GM21825 (cell line): ENCODE data around the gene IDH3G.

Experiments used
- ATAC-seq: cut with Tn5 transposase; IDR thresholded peaks from one replicate; pipeline ENCODE4 v1.9.1; 2021; ENCODE audit warnings: mild to moderate bottlenecking, moderate library complexity; ENCODE audit not compliant: unreplicated experiment

The IDH3G gene

DNA sequence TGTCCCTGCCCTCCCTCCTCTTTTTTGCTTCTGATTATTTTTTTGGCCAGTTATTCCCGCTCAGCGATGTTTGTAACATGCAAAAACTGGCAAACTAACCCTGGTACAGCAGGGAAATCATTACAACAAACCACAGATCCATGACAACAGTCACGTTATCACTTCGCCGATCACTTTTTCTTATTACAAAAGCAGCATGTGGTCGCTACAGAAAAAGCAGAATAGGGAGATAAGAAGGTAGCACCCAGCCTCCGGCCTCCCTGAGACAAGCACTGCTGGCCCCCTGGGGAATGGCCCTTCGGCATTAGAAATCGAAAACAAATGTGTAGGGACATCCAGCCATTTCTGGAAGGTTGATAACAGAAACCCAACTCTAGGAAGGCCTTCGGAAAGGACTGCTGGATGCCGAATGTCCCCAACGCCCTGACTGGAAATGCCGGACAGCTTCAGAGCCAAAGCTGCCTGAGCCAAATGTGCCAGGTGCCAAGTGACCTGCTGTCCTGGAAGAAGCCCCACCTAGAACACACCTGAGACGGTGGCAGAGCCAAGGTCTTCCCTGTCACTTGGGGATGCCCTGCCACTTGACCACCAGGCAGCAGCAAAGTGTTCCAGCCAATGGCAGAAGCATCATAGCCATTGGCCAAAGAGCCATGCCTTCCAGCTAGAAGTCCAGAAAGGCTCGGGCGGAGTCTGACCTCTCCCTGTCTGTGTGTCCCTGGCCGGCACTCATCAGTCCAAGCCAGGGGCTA lies 2.9 kb downstream of the IDH3G start:
- ATAC-seq, result no peak

DNA sequence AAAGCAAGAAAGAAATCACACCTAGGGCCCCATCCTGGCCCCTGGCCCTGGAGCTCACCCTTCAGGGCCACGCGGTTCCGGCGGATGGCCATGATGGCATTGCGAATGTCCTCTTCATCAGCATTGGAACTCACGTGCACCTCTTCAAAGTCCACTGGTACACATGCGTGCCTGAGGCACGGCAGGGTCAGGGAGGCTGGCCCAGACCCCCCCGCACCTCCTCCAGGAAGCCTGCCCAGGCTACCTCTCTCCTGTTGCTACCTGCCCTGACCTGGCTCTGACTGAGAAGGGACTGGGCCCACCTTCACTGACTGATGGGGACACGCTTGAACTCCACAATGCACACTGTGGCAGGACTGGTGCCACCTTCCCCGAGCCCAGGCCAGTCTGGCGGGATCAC lies 4.5 kb downstream of the IDH3G start:
- ATAC-seq, result no peak

DNA sequence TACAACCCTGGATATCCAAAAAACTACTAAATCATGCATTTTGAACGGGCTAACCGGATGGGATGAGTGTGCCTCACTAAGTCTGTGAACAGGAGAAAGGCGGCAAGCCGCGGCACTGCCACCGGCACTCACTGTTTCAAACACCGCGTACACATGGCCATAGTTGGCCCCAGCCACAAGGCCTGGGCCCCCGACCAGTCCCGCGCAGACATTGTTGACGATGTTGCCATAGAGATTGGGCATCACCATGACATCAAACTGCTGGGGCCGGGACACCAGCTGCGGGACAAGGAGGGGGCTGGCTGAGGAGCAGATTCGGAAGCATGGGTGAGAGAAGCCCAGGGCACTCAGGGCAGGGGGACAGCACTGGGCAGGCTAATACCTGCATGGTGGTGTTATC lies 7.5 kb downstream of the IDH3G start:
- no peak for ATAC-seq

DNA sequence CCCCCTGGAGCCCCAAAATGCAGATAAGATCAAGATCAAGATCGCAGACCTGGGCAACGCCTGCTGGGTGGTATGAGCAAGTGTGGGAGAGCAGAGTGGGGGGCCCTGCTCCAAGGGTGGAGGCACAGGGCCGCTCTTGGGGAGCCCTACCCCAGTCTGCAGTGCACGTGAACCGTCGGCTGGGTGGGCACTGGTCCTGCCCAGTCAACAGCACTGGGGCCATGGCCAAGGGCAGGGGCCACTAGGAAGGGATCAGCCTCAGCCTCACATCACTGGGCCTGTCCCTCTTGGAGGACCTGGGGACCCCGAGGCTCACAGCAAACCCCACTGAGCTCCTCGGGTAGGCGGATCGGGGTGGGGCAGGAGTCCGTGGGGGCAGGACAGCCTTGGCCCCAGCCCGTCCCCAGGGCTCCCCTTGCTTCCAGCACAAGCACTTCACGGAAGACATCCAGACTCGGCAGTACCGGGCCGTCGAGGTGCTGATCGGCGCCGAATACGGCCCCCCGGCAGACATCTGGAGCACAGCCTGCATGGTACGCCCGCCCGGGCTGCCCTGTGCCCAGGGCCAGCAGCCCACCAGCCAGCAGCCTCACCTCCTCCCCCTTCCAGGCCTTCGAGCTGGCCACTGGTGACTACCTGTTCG lies 9.7 kb downstream of the IDH3G start:
- no peak for ATAC-seq

DNA sequence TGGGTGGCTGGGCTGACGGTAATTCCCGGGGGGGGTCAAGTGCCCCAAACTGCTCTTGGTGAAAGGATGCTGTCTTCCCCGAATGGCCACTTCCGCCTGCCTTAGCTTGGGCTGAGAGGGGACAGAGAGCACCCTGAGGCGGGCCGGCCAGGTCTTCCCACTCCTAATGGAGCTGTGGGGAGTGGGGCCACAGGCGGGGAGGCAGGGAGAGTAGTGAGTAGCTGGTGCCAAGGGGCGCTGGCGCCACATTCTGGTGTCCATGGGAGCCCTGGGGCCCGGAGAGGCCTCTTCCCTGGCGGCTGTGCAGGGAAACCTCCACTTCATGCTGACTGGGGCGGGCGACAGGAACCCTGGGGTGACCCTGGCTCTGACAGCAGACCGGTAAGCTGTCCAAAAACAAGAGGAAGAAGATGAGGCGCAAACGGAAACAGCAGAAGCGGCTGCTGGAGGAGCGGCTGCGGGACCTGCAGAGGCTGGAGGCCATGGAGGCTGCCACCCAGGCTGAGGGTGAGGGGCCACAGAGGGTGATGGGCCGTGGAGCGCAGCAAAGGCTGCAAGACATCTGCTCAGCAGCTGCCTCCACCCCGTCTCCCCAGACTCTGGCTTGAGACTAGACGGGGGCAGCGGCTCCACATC lies 10.7 kb downstream of the IDH3G start:
- ATAC-seq, result no peak

DNA sequence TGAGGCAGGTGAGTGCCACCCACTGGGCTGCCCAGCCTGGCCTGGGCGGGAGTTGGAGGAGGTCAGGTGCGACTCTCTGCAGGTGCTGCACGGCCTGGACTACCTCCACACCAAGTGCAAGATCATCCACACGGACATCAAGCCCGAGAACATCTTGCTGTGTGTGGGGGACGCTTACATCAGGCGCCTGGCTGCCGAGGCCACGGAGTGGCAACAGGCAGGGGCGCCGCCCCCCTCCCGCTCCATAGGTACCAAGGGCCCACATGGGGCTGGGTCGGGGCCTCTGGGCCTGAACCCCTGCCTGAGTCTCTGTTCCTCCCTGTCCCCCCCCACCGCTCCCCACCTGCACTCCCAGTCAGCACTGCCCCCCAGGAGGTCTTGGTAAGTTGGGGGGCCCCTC lies 11.3 kb downstream of the IDH3G start:
- ATAC-seq, result no peak

DNA sequence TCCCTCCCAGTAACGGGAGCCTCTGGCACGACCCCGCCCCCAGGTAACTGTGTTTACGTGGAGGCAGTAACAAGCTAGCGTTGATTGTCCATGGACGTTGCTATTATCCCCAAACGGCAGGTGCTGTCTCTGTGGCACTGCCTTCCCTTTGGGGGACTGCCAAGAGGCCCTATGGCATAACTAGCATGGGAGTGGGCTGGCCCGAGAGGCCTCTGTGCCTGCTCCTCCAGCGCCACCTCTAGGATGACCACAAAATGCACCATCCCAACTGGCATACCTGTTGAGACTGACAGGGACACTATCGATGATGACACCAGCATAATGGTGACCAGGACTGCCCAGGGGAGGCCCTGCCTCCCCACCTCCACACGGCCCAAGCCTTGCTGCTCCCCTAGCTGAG lies 11.9 kb downstream of the IDH3G start:
- ATAC-seq, result no peak

DNA sequence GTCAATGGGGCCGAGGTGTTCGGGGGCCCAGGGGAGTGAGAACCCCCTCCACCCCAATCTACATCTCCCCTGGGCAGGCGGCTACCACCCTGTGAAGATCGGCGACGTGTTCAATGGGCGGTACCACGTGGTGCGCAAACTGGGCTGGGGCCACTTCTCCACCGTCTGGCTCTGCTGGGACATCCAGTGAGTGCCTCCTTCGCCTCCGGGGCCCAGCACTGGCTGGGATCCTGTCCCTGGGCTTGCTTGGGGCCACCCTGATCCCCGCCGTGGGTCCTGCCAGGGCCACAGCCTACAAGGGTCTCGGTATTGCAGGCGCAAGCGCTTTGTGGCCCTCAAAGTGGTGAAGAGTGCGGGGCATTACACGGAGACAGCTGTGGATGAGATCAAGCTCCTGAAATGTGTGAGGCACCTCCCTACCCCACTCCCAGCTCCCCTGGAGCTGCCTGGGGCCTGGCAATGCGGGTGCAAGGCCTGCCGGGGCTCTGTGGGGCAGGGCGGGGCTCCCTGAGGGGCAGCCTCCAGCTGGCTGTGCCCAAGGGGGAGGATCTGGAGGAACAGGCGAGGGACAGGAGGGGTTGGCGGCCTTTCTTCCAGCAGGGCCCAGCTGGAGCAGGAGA lies 12.6 kb downstream of the IDH3G start:
- ATAC-seq, result no peak

DNA sequence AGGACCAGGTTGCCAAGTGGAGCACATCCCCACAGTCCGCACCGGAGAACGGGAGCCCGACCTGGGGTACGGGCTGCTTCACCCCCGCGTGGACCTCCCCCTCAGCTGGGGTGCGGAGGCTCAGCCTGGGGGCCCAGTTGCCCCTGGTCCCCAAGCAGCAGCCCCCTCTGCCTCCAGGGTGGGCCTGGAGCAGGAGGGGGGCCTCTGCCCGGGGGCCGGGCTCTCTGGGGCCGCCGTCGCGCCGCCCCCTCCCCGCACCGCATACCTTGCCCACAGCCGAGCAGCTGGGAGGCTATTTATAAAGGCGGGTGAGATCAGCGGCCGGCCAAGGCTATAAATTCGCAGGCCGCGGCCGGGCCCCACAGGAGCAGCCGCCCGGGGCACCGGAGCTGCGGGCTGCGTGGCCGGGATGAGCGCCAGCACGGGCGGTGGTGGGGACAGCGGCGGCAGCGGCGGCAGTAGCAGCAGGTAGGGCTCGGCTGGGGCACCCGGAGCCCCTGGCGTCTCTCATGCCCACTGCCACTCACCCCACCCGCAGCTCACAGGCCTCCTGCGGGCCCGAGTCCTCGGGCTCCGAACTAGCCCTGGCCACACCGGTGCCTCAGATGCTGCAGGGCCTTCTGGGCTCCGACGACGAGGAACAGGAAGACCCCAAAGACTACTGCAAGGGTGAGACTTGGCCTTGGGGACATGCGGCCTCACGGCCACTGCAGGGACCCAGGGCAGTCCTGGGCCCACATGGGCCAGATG lies 13.3 kb downstream of the IDH3G start, which contains the start of gene SRPK3:
TSS of gene SRPK3 (plus strand) at position 364 of the 750 bp plus-strand sequence. CDS start at position 410, 46 bp downstream.
- ATAC-seq, result no peak

DNA sequence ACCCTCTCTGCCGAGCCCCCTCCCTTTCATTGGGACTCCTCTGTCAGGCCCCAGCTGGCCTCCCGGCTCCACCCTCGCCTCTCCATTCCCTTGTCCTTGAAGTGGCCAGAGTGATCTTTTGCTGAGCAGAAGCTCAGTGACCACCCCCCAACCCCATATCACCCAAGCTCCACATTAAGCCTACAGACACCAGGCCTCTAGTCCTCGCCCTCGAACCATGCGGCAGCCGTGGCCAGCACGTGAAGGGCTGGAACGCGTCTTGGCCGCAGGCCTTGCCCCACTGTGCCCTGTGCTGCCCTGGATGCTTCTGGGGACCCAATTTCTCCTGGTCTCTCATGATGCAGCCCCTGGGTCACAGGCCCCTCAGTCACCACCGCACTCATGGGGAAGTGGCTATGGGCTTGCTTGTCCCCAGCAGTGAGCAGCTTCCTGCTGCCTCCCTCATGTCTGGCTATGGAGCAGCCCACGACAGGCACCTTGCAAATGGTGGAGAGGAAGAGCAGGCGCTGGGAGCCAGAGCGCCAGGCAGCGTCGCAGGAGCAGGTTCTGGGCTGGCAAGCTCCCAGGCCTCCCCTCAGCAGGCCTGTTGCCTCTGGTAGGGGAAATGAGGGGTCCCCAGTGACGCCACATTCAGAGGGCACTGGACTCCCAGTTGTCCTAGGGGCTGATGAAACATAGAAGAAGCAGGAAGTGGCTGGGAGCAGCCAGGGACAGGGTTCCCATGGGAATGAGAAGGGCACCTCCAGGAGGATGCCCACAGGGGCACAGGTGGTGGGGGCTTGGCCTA lies 14.1 kb downstream of the IDH3G start:
- no peak for ATAC-seq

DNA sequence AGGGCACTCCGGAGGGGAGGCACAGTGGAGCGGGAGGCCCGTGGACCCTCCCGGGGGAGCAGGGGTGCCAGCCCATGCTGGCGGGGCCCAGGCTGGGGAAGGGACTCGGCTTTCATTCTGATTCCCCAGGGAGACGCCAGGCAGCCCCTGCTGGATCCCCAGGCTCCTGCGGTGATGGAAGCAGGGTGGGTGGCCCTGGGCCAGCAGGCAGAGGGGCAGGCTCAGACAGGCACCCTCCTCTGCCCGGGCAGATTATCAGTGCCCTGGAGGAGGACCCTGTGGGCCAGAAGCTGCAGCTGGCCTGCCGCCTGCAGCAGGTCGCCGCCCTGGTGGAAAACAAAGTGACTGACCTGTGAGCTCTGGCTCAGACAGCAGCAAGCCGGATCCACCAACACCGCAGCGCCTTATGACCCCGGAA lies 15.5 kb downstream of the IDH3G start:
- no peak for ATAC-seq

DNA sequence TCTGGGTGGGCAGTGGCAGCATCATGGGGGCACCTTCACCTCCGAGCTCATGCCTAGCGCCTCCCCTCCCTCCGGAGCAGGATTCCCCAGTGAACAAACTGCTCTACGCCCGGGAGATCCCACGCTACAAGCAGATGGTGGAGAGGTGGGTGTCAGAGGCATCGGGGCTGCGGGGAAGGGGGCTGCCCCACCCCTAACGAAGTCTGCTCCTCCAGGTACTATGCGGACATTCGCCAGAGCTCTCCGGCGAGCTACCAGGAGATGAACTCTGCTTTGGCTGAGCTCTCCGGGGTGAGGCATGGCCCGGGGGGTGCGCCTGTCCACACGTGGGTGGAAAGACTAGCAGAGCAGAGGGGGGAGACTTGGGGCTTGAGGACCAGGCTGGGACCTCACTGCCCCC lies 16.0 kb downstream of the IDH3G start:
- ATAC-seq, result no peak

DNA sequence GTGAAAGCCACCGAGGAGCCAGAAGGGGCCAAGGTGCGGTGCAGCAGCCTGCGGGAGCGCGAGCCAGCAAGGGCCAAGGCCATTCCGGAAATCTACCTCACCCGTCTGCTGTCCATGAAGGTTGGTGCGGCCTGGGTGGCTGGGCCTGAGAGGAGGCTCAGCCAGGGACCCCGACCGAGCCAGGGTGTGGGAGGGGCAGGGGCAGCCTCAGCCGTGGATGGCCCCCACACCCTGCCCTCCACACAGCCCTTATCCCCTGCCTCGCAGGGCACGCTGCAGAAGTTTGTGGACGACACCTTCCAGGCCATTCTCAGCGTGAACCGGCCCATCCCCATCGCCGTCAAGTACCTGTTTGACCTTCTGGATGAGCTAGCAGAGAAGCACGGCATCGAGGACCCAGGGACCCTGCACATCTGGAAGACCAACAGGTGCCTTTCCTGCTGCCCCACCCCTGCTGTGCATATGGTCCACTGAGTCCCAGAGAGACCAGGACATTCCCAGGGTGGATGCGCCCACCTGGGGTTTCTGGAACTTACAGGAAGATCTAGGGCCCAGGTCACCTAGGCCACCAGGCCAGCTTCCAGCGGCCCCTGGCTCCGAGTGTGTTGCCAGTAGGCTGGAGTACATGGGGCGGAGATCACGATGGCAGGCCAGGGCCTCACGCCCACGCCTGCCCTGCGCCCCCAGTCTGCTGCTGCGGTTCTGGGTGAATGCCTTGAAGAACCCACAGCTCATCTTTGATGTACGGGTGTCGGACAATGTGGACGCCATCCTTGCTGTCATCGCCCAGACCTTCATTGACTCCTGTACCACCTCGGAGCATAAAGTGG lies 16.7 kb downstream of the IDH3G start:
- no peak for ATAC-seq

DNA sequence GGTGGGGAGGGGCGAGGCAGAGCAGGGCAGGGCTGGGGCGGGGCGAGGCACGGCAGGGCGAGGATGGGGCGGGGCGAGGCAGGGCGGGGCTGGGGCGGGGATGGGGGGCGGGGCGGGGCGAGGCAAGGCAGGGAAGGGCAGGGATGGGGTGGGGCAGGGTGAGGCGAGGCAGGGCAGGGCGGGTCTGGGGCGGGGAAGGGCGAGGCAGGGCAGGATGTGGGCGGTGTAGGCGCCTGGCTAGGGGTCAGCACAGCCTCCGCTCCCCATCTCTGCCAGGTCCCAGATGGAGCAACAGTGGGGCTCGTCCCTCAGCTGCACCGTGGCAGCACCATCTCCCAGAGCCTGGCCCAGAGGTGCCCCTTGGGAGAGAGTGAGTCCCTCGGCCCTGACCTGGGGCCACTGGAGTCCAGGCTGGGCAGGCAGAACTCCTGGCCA lies 17.5 kb downstream of the IDH3G start:
- no peak for ATAC-seq

DNA sequence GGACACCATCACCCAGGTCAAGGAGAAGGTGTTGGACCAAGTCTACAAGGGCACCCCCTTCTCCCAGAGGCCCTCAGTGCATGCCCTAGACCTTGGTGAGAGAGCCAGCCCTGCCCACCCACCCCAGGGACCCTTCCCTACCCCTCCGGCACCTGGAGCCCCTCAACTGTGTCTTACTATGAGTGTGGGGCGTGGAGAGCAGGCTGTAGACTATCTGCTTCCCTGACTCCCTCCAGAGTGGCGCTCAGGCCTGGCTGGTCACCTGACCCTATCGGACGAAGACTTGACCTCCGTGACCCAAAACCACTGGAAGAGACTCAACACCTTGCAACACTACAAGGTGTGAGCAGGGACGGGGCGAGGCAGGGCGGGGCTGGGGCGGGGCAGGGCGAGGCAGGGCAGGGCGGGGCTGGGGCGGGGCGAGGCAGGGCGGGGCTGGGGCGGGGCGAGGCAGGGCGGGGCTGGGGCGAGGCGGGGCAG lies 18.0 kb downstream of the IDH3G start:
- ATAC-seq, result no peak

DNA sequence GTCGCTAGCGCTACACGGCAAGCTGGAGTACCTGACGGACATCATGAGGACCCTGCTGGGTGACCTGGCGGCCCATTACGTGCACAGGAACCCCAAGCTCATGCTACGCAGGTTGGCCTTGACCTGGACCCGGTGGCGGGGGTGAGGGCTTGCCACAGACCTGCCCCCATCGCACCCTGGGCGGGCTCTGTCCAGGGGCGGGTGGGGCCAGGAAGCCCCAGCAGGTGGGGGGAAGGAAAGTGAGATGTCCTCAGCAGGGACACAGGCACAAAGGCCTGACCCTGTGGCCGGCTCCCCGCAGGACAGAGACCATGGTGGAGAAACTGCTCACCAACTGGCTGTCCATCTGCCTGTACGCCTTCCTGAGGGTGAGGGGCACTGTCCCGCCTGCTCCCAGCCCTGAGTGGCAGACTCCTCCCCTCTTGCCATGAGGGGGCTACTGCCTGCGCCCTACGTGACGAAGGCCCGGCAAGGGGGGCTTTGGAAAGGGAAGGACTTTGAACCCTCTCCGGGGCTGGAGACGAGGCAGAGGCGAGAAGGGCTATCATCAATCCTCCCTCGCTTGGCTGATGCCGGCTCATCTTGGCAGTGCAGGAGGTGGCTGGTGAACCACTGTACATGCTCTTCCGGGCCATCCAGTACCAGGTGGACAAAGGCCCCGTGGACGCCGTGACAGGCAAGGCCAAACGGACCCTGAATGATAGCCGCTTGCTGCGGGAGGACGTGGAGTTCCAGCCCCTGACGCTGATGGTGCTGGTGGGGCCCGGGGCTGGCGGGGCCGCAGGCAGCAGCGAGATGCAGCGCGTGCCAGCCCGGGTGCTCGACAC lies 18.7 kb downstream of the IDH3G start:
- no peak for ATAC-seq

DNA sequence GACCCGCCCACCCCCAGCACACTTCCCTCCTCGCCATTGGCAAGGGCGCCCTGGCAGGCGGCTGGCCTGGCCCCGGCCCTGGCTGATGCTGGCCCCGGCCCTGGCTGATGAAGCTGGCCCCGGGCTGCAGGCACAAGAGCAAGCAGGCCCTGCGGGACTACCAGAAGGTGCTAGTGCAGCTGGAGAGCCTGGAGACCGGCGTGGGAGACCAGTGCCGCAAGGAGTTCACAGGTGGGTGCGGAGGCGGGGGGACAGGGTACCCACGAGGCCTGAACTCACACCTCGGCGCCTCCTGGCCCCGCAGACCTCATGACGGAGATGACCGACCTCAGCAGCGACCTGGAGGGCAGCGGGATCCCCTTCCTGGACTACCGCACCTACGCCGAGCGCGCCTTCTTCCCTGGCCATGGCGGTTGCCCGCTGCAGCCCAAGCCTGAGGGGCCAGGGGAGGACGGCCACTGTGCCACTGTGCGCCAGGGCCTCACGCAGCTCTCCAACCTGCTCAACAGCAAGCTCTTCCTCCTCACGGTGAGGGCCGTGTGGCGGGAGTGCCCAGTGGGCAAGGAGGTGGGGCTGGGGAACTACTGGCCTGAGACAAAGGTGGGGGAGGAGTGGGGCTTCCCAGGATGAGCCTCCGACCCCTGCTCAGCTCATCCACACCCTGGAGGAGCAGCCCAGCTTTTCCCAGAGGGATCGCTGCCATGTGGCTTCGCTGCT lies 19.4 kb downstream of the IDH3G start:
- no peak for ATAC-seq
